GM18511 (cell line): Measurements from ENCODE around the gene RNF144B.
"Not testable (repeated sequence)": the region's sequence is repeated elsewhere in the genome, so short reads cannot be mapped to it uniquely, and the experiment has no call there.

Experiments used
- ATAC-seq: cut with Tn5 transposase; IDR thresholded peaks from one replicate; pipeline ENCODE4 v1.9.1; 2021; ENCODE audit warnings: mild to moderate bottlenecking, moderate library complexity; ENCODE audit not compliant: unreplicated experiment

Gene RNF144B

GRCh38 chr6:18387061-18387721, at the start of gene RNF144B:
Gene RNF144B (plus strand): TSS chr6:18387350. CDS start chr6:18399535, 12,185 bp downstream.
- ATAC-seq = peak; percentile 89

- no peak for ATAC-seq
Observed at GRCh38 chr6:18339599-18339998, 47.6 kb upstream of the RNF144B start.

DNA sequence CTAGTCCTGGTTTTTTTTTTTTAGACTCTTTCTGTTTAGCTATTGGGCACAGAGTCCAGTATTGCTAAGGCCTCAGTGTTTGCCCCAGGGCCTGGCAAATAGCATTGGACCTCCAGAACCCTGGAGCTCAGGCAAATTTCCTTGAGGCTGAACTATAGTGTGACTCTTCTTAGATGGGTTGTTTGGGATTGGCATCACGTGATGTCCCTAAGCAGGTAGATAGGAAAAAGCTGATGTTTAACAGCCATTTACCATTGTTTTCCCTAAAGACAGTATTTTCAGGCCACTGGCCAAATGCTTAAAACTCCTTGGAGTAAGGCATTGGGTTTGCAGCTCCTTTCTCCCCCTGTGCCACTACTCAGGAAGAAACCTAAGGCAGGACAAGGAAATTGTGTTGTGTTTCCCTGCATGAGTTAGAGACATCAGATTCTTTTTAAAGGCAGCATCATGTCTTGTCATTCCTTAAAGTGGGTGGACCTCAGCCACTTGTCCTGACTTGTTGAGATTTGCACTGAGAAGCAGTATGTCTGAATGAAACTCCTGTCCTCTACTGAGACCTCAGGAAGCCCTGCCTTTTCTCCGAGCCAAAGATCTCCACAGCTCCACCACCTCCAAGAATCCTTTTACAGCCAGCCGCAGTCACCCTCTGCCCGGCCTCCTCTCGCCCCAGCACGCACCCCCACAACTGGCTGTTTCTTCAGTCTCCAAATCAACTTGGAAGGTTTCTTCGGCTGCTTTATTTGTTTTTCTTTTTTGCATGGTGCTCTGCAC, 46.2 kb upstream of the RNF144B start:
- no peak for ATAC-seq

GRCh38 chr6:18342223-18342622, 44.9 kb upstream of the RNF144B start:
- ATAC-seq = no peak

DNA sequence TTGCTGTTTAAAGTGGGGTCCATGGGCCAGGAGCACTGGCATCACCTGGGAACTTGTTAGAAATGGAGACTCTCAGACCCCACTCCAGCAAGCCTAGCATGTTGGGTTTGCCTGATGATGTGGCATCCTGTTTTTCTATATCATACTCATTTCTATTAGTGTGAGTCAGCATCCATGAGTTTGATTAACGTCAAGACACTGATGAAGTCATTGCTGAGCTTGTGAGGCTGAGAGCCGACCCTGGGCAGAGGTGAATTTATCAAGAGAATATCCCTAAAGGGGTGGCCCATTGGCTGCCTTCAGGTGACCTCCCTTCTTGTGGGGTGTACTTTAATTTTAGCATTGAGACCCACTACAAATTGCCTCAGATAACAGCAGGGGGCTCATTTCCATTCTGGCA, 43.4 kb upstream of the RNF144B start:
- no peak for ATAC-seq

DNA sequence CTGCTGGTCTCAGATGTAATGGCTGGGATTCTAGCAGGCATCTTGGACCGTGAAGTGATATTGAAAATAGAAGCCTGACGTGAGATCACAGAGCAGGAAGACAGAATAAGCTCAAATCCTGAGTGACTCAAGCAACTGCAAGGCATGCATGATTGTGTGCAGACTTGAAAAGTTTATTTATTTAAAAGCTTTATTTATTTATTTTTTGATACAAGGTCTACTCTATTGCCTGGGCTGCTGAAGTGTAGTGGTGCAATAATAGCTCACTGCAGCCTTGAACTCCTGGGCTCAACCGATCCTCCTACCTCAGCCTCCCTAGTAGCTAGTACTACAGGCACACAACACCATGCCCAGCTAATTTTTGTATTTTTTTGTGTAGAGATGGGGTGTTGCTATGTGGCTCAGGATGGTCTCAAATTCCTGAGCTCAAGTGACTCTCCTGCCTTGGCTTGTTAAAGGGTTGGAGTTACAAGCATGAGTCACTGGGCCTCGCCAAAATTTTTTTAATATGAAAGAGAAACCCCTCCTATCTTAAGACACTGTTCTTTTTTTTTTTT, 40.1 kb upstream of the RNF144B start:
- no peak for ATAC-seq

DNA sequence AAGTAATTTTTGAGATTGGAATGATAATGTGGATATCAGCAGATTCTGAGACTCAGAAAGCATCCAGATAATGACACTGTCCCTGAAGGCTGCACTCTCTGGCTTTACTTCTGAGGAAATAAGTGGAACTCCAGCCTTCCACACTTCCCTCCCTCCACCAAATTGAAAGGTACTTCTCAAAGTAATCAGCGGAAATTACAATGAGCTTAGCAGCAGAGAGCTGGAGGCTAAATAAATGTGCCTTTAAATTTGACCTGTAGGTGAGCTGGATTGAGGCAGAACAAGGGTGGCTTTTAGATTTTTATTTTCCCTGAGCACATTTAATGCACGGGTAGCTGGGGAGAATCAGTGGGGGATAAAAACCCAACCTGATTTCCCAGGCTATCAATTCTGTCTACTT, 39.3 kb upstream of the RNF144B start:
- ATAC-seq = no peak

DNA sequence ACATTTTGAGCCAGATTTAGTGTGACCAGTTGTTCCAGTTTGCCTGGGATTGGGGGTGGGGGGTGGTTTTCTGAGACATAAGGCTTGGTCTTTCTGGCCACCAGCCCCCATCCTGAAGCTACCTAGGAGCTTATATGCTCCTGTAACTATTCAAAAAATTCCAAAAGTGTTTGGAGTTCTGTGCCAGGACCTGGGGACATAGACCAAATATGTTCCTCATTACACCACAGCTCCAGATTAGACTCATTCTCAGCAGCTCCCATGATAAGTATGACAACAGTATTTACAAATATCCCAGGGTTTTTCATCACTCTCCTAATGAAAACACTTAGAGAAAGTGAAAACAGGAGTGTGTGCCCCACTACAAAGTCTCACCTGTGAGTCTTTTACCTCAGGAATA, 37.8 kb upstream of the RNF144B start:
- no peak for ATAC-seq

- ATAC-seq = no peak
Observed at GRCh38 chr6:18350271-18350670, 36.9 kb upstream of the RNF144B start.

DNA sequence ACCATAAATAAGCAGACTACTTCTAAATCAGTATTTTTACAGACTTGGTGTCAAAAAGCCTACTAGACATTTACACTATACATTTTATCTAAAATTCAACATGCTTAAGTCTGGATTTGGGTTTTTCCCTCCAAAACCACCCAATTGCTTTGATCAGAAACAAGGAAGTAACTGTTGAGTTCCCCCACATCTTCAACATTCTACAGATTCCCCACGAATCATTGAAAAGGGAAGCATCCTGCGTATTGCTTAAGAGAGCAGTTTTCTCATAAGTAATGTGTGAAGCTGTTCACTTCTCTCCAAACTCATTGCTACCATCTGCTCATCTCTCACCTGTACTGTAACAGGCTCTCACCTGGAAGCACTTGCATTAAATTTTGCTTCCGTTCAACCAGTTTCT, 36.4 kb upstream of the RNF144B start:
- no peak for ATAC-seq

DNA sequence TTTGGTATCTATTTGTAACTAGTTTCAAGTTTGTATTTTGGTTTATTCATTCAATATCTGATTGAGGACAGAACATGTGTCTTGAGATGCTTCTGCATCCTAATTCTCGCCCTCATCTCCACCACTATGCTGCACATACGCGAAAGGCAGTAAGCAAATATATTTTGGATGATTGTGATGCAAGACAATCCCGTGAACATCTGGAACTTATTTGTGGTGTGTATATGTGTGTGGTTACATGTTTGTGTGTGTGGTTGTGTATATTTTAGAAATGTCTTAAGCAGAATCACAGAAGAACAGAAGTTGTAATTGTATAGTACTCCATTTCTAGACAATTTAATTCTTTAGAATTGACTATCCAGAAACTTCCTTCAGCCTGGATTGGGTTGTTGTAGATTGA, 35.1 kb upstream of the RNF144B start:
- ATAC-seq = no peak

DNA sequence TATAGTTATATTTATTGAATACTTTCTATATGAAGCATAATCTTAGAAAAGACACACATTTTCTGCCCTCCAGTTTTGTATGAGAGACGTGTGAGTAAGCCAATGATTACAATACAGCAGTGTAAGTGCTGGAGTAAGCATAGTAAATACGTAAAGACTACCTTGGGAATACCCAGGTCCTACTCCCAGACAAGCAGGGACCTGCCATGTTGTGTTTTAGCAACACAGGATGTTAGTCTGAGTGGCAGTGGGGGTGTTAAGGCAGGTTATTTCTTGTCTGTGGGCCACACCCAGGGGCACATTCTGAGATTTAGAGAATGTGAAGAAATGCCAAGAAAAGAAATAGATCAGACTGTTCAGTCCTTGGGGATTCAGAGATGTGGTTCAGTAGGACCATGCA, 34.3 kb upstream of the RNF144B start:
- no peak for ATAC-seq

- no peak for ATAC-seq
Observed at GRCh38 chr6:18353251-18353650, 33.9 kb upstream of the RNF144B start.

GRCh38 chr6:18357546-18357945, 29.6 kb upstream of the RNF144B start:
- not testable (repeated sequence) for ATAC-seq

- ATAC-seq = peak; percentile 99
Observed at GRCh38 chr6:18359237-18359885, 27.8 kb upstream of the RNF144B start.

GRCh38 chr6:18360188-18360587, 27.0 kb upstream of the RNF144B start:
- ATAC-seq = peak; percentile 41

DNA sequence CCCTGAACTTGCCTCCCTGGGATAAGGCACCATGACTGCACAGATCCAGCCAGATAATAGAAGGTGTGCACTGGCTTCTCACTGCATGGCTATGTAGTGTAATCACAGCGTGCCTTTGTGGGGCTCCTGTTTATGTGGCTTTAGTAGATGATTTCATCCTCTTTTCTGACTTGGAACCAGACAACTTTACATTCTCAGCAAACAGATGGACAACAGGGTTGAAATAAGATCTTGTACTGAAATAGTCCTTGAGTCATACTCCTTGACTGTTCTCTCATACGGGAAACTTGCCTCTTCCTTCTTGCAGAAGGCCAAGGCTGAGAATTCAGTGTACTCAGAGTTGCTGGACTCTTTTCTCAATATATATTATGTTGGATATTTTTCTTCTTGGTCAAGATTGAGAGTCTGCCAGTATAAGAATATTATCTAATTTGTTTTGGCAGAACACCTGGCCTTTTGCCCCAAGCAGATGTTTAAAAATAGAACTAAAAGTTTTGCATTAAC, 25.0 kb upstream of the RNF144B start:
- ATAC-seq = no peak

- ATAC-seq = no peak
Observed at GRCh38 chr6:18363746-18364145, 23.4 kb upstream of the RNF144B start.

DNA sequence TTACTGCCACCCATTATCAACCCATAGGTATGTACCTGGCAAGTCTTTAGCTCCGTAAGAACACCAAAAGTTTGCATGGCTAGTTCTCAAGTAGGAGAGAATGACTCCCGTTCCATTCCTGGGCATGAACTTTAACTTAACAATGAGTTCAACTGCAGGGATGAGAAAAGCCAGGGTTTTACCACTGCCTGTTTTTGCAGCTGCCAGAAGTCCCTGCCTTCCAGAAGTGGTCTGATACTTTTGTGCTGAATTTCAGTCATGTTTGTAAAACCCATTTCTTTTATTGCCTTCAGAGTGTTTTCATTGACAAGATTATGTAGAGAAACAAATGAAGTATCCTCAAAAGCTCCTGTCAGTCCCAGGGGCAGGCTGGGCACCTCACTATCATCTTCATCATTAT, 22.6 kb upstream of the RNF144B start:
- ATAC-seq = not testable (repeated sequence)

DNA sequence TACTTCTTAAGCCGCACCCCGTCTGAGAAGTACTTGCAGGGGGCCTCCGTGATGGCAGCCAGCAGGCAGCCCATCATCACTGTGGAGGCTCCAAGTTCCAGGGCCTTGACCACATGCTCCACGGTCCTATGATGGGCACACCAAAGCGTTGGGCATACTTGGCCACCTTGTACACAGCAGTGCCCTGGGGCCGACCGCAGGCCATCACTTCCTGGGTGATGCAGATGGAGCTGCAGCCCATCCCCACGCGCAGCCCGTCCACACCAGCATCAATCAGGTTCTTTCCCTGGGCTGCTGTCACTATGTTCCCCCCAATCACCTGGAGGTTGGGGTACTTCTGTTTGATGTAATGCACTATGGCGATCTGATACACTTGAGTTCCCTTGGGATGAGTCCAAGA, 19.8 kb upstream of the RNF144B start:
- ATAC-seq = no peak

DNA sequence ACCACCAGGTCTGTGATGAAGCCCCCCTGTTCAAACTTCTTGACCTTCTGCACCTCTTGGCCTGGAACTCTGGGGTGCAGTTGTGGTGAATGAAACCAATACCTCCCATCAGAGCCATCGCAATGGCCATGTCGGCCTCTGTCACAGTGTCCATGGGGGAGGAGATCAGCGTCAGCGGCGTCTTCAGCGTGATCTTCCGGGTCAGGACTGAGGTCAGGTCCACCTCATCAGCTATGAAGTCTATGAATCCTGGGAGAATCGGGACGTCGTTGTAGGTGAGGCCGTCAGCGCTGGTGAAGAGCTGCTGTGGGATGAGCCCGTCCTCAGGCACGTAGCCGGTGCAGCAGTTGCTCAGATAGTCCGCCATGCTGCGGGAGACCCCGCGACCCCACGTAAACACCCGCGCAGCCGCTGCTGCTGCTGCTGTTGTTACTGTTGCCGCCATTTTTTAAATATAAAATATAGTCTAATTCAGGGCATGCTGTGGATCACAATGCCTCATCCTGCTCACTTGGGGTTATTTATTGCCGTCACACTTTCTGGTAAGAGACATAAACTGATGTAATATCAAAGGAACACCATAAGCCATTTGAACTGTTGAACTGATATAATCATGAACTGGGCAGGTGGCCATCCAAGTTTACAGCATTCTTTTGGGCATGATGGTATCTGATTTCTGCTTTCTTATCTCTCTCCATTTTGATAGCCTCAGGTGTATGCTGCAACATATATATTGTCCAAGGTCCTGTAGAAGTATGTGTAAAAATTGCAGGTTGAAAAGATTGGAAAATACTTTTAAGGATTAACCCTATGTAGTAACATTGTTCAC, 18.7 kb upstream of the RNF144B start:
- ATAC-seq = no peak
